ENCODE results near the gene BATF.

GRCh38 chr14:75525969-75526368 is 3.7 kb downstream of the BATF start:
- TF ChIP-seq CHD2 (IDR thresholded peaks at IDR 0.05; ENCODE audit: low read length) (no peak), CTCF (IDR thresholded peaks at IDR 0.05; ENCODE audit: control extremely low read depth in 1 of 3, insufficient read depth in 1 of 3, low read depth in 1 of 3, low read length in 3 of 3) (no peak), POLR2AphosphoS5 (IDR thresholded peaks at IDR 0.05; ENCODE audit: low read depth, low read length) (no peak)

Measured in H1 (cell line).